K562 (cell line): Measurements from ENCODE around the gene RRM2. TPM values are rescaled to one million over a fixed set of nuclear protein-coding genes. Genes with fewer than 3 reads are reported as not detected.

Experiments used
- BCLAF1 ChIP-seq, 2 experiments: fragments of 450-650 bp in 1 of 2; IDR thresholded peaks; 2 replicates each; pipeline ENCODE4 v1.6.1; 2011 to 2017; ENCODE audit warnings: low read depth in 2 of 2, antibody characterized with exemption in 1 of 2, borderline replicate concordance in 1 of 2, low read length in 1 of 2, mild to moderate bottlenecking in 1 of 2, mixed read lengths in 1 of 2; ENCODE audit not compliant: control insufficient read depth in 1 of 2
- CEBPZ ChIP-seq: fragments of 150-350 bp; IDR thresholded peaks from 2 replicates; pipeline ENCODE4 v1.6.1; 2014; ENCODE audit warnings: low read depth, mild to moderate bottlenecking, low read length, borderline replicate concordance
- ELF2 ChIP-seq: fragments of 250-450 bp; sonication (Bioruptor Pico); IDR thresholded peaks from 2 replicates; pipeline ENCODE4 v1.5.0; 2021; ENCODE audit warnings: mild to moderate bottlenecking
- JUN ChIP-seq, 2 experiments: sonication (generic) in 1 of 2; formaldehyde crosslinking in 1 of 2; IDR thresholded peaks; 2 replicates each; pipeline versions ENCODE4 v1.6.1 to v1.8.0; 2012 to 2022; ENCODE audit warnings: borderline replicate concordance in 2 of 2, mild to moderate bottlenecking in 2 of 2, improper control_type of control experiment in 1 of 2, low read depth in 1 of 2, low read length in 1 of 2, missing genetic modification reagents in 1 of 2
- KAT8 ChIP-seq: fragments of 450-650 bp; IDR thresholded peaks from 2 replicates; pipeline ENCODE4 v1.6.1; 2016; ENCODE audit warnings: low read depth, mild to moderate bottlenecking
- KLF6 ChIP-seq: fragments of 250-450 bp; sonication (Bioruptor Pico); IDR thresholded peaks from 2 replicates; pipeline ENCODE4 v1.4.0; 2020; ENCODE audit warnings: mild to moderate bottlenecking, moderate library complexity, borderline replicate concordance
- PHB ChIP-seq: fragments of 250-450 bp; sonication (Bioruptor Pico); IDR thresholded peaks from 2 replicates; pipeline ENCODE4 v1.5.0; 2021
- PRMT5 ChIP-seq: sonication (generic); formaldehyde crosslinking; IDR thresholded peaks from 2 replicates; pipeline ENCODE4 v1.5.0; 2020; ENCODE audit warnings: missing genetic modification reagents
- RAD51 ChIP-seq: fragments of 450-650 bp; IDR thresholded peaks from 2 replicates; pipeline ENCODE4 v1.7.1; 2016; ENCODE audit warnings: low read depth, mild to moderate bottlenecking, borderline replicate concordance
- RB1 ChIP-seq: fragments of 450-650 bp; IDR thresholded peaks from 2 replicates; pipeline ENCODE4 v1.6.1; 2017; ENCODE audit warnings: low read depth, mild to moderate bottlenecking
- RBFOX2 ChIP-seq: fragments of 200-400 bp; formaldehyde crosslinking; IDR thresholded peaks from 2 replicates; pipeline ENCODE4 v1.6.1; 2017; ENCODE audit warnings: low read depth, mild to moderate bottlenecking, low read length, moderate library complexity
- TRIM25 ChIP-seq: fragments of 450-650 bp; IDR thresholded peaks from 2 replicates; pipeline ENCODE4 v1.7.0; 2016; ENCODE audit warnings: borderline replicate concordance
- ZKSCAN8 ChIP-seq: fragments of 200-800 bp; sonication (Bioruptor generic); IDR thresholded peaks from 2 replicates; pipeline ENCODE4 v1.6.1; 2016; ENCODE audit warnings: missing genetic modification characterization, missing compliant biosample characterization
- ZNF316 ChIP-seq: fragments of 450-650 bp; IDR thresholded peaks from 2 replicates; pipeline ENCODE4 v1.6.1; 2016
- ZNF511 ChIP-seq: sonication (generic); formaldehyde crosslinking; IDR thresholded peaks from 2 replicates; pipeline ENCODE4 v1.8.0; 2022; ENCODE audit warnings: mild to moderate bottlenecking, missing genetic modification reagents
- ZNF695 ChIP-seq: fragments of 450-650 bp; formaldehyde crosslinking; IDR thresholded peaks from 2 replicates; pipeline ENCODE4 v1.4.0; 2020; ENCODE audit warnings: mild to moderate bottlenecking, moderate library complexity
- polyA plus RNA-seq, 8 experiments: library from polyadenylated mRNA; depleted of rRNA in 4 of 8; stranded (reverse) in 5 of 8; unstranded in 3 of 8; fragments of >200 nt; fragmentation: Nextera tagmentation in 2 of 8; fragmentation: Illumina TruSeq in 1 of 8; extraction: Ambion mirVana in 2 of 8; extraction: Trizol in 1 of 8; gene quantifications; 2 replicates each; pipeline versions ENCODE4 v1.2.1 to v1.2.3, GENCODE V29; 2011 to 2014; ENCODE audit warnings: inconsistent platforms in 1 of 8, missing spikeins in 1 of 8
- total RNA-seq, 7 experiments: library from RNA; depleted of rRNA in 6 of 7; stranded (reverse); fragments of >200 nt in 6 of 7; fragmentation: Illumina TruSeq in 2 of 7; extraction: Trizol in 2 of 7; gene quantifications; 2 replicates each; pipeline versions ENCODE4 v1.2.1 to v1.2.3, GENCODE V29; 2011 to 2021; ENCODE audit warnings: low replicate concordance in 1 of 7

Gene RRM2
- total and polyA plus RNA-seq, 9 of the 15 experiments (the other 6 are each of a cell fraction or from before 2014, with no cell fraction given), result 50.1 to 244 (median 128) TPM

- TF ChIP-seq TRIM25 (no peak), PRMT5 (CRISPR knock-in tag) (no peak), PHB (CRISPR knock-in tag) (0 out of 2 replicates have a peak, but pooled peaks have one; percentile 37), KAT8 (no peak), RB1 (peak; percentile 73), ELF2 (peak; percentile 67), RAD51 (no peak), ZNF316 (peak; percentile 73), KLF6 (CRISPR knock-in tag) (peak; percentile 58; the same call in 1 of the 2 replicates), ZNF695 (CRISPR knock-in tag) (no peak), RBFOX2 (peak; percentile 99), BCLAF1 (IDR thresholded peaks at IDR 0.05; ENCODE audit: borderline replicate concordance in 1 of 2, control insufficient read depth in 1 of 2, low read depth in 2 of 2, low read length in 1 of 2) (0 out of 4 replicates have a peak, but pooled peaks of 1 of the 2 experiments have one; percentile 11), ZNF511 (CRISPR knock-in tag) (peak; percentile 88), JUN (IDR thresholded peaks at IDR 0.05; ENCODE audit: borderline replicate concordance, low read depth, low read length) (peak; percentile 68), JUN (CRISPR knock-in tag; IDR thresholded peaks at IDR 0.05; ENCODE audit: borderline replicate concordance) (0 out of 2 replicates have a peak, but pooled peaks have one; percentile 78), ZKSCAN8 (CRISPR knock-in tag) (no peak), CEBPZ (no peak)
Observed at GRCh38 chr2:10120158-10120876, 2.2 kb upstream of the RRM2 start (continued).
